AG04450 (cell line): ENCODE measurements around the gene HIC1. TPM values are rescaled to one million over a fixed set of nuclear protein-coding genes. Genes with fewer than 3 reads are reported as not detected.

ENCODE experiments used
- CTCF ChIA-PET: fragments of 300-600, 350-600 bp; formaldehyde crosslinking; extraction: SDS; loops from one replicate; lab custom pipeline; 2022; ENCODE audit warnings: antibody characterized with exemption, inconsistent platforms; lab: Charles Lee
- POLR2A ChIA-PET: fragments of 350-600 bp; formaldehyde crosslinking; extraction: SDS; loops from one replicate; lab custom pipeline; 2021; ENCODE audit warnings: antibody characterized with exemption, inconsistent platforms; lab: Yijun Ruan, JAX
- DNase-seq: peaks from one replicate; pipeline ENCODE4 v3.0.0-alpha.2; 2011; ENCODE audit warnings: low read depth, low spot score
- H3K27ac ChIP-seq: one replicate; pipeline ENCODE4 v1.5.1; 2012; ENCODE audit warnings: low read depth, low read length, control low read depth
- H3K27me3 ChIP-seq: one replicate; pipeline ENCODE4 v1.6.0; 2012; ENCODE audit warnings: low read length; ENCODE audit not compliant: control insufficient read depth, insufficient read depth
- H3K4me3 ChIP-seq: 2 replicates; pipeline ENCODE4 v1.5.1; 2011; ENCODE audit warnings: mild to moderate bottlenecking, low read depth, low read length, control low read depth
- H3K9me3 ChIP-seq: 2 replicates; pipeline ENCODE4 v1.5.1; 2012; ENCODE audit warnings: low read length; ENCODE audit not compliant: control insufficient read depth, insufficient read depth
- polyA plus RNA-seq: library from polyadenylated mRNA; depleted of rRNA; stranded (reverse); fragments of >200 nt; gene quantifications from 2 replicates; pipeline ENCODE4 v1.2.3, GENCODE V29; 2011
- TF ChIP-seq, protein P1 (sequence below): IDR thresholded peaks from 2 replicates; pipeline ENCODE4 v1.5.1; 2011; ENCODE audit warnings: low read depth, low read length, control low read depth, inconsistent platforms

HIC1 gene
- polyA plus RNA-seq, 1 experiment = 12.7 TPM

DNA sequence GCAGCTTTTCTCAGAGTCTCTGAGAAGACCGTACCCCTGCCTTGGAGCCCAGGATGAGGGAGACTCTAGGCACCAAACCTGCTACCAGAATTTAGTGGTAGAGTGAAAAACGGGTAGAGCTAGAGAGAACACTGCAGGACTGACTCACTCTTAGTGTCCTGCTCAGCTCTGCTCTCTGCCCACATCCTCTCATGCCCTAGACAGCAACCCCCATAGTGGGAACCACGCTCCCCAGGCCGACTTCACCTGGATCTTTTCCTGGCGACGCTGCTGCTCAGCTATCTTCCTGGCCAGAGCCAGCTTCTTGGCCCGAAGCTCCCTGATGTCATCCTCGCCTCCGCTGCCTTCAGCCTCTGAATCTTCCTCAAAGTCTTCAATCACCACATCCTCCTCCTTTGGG, 26.7 kb downstream of the HIC1 start:
- ChIA-PET CTCF (interaction anchor here (0.6 to 1.8 kb wide), 5 partner anchors 9 to 163 kb away, joined by 3 to 6 read pairs (median 6); no protein-coding TSS in a partner anchor), POLR2A (interaction anchor here (1.6 to 2.1 kb wide), 3 partner anchors 9 to 15 kb away, joined by 5 to 11 read pairs (median 11); no protein-coding TSS in a partner anchor)
- TF ChIP-seq, protein P1, sequence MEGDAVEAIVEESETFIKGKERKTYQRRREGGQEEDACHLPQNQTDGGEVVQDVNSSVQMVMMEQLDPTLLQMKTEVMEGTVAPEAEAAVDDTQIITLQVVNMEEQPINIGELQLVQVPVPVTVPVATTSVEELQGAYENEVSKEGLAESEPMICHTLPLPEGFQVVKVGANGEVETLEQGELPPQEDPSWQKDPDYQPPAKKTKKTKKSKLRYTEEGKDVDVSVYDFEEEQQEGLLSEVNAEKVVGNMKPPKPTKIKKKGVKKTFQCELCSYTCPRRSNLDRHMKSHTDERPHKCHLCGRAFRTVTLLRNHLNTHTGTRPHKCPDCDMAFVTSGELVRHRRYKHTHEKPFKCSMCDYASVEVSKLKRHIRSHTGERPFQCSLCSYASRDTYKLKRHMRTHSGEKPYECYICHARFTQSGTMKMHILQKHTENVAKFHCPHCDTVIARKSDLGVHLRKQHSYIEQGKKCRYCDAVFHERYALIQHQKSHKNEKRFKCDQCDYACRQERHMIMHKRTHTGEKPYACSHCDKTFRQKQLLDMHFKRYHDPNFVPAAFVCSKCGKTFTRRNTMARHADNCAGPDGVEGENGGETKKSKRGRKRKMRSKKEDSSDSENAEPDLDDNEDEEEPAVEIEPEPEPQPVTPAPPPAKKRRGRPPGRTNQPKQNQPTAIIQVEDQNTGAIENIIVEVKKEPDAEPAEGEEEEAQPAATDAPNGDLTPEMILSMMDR = no peak
- no peak for DNase-seq
- H3K27ac ChIP-seq = peak overlapping the region; percentile 75
- H3K27me3 ChIP-seq = no peaks in the 10 kb centered on the region
- H3K4me3 ChIP-seq = no peak overlapping the region
- no peaks in the 10 kb centered on the region for H3K9me3 ChIP-seq

- H3K4me3 ChIP-seq = no peak overlapping the region
- CTCF ChIA-PET = interaction anchor here (0.6 to 1.8 kb wide), 7 partner anchors 9 to 163 kb away, joined by 3 to 6 read pairs (median 6); no protein-coding TSS in a partner anchor
- DNase-seq = no peak
- TF ChIP-seq, protein P1 = no peak
- H3K27me3 ChIP-seq = no peaks in the 10 kb centered on the region
- POLR2A ChIA-PET = interaction anchor here (1.0 to 2.1 kb wide), 4 partner anchors 9 to 15 kb away, joined by 3 to 11 read pairs (median 8); no protein-coding TSS in a partner anchor
- peak overlapping the region; percentile 75 for H3K27ac ChIP-seq
- no peaks in the 10 kb centered on the region for H3K9me3 ChIP-seq
Measured at GRCh38 chr17:2082003-2082781, 27.3 kb downstream of the HIC1 start.

DNA sequence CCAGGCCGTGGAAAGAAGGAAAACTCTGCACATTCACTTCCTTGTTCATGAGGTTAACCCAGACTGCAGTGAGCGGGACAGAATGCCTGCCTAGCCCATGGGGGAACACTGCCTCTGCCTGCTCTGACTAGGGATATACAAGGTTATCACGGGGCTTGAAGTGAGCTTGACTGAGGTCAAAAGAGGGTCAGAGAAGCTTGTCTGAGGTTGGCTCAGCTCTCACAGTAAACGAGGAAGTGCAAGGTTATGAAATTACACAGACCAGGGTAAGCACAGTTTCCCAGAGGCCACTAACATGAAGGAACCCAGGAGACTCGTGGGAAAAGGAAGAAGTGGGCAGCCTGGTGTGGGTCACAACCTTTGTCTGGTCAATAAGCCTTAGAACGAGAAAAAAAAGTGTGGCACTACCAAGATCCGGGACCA, 28.7 kb downstream of the HIC1 start:
- TF ChIP-seq, protein P1 = no peak
- no peak for DNase-seq
- CTCF ChIA-PET = interaction anchor here (0.5 kb wide), 1 partner anchor 1762 kb away, joined by 3 read pairs; the partner anchor contains the start of gene NCBP3
- POLR2A ChIA-PET = no interaction called here
- H3K9me3 ChIP-seq = no peaks in the 10 kb centered on the region
- H3K27ac ChIP-seq = no peak overlapping the region
- H3K27me3 ChIP-seq = no peaks in the 10 kb centered on the region
- no peak overlapping the region for H3K4me3 ChIP-seq

DNA sequence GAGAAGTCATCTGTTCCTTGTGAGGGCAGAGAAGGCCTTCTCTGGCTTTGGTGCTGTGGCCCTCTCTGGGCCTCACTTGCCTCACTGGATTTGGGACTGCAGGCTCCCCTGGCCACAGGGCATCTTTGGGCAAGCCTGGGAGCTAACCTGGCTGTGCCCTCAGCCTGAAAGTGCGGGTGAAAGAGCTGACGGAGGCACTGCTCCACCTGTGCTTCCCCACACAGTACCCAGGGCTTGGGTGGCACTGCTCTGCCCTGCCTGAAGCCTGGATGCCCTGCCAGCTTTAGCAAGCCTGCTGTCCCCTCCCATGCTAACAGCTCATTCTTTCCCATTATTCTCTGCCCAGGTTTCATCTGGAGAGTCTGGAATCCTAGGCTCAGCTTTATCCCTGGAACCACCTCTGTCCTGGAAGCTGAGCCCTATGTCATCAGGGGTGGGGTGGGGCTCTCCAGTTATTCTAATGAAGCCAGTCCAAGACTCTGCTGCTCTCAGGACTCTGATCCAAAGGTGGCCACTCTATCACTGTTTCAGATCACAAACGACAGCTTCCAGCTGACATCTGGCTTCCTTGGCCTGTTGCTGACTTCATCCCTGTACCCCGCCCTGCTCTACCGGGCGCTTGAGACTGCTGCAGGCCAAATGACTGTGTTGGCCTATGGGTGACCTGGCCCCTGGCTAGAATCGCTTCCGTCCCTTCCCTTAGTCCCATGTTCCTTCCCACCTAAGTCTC, 29.3 kb downstream of the HIC1 start:
- H3K9me3 ChIP-seq = no peaks in the 10 kb centered on the region
- H3K27me3 ChIP-seq = no peaks in the 10 kb centered on the region
- TF ChIP-seq, protein P1 = no peak
- CTCF ChIA-PET = interaction anchor here (0.5 to 1.5 kb wide), 2 partner anchors 161 to 1762 kb away, joined by 3 read pairs; partner anchors contain the start of gene NCBP3
- no peak for DNase-seq
- no peak overlapping the region for H3K4me3 ChIP-seq
- POLR2A ChIA-PET = interaction anchor here (0.6 to 1.0 kb wide), 2 partner anchors 29 to 962 kb away, joined by 3 to 6 read pairs; partner anchors contain the start of gene HIC1
- peak overlapping the region; percentile 73 for H3K27ac ChIP-seq
